ENCODE measurements around the gene AP2A2. TPM values are rescaled to one million over a fixed set of nuclear protein-coding genes. Genes with fewer than 3 reads are reported as not detected.

The AP2A2 gene
- total RNA-seq, 2 donors from 2014 or later = 79.4 to 97.7 TPM

DNA sequence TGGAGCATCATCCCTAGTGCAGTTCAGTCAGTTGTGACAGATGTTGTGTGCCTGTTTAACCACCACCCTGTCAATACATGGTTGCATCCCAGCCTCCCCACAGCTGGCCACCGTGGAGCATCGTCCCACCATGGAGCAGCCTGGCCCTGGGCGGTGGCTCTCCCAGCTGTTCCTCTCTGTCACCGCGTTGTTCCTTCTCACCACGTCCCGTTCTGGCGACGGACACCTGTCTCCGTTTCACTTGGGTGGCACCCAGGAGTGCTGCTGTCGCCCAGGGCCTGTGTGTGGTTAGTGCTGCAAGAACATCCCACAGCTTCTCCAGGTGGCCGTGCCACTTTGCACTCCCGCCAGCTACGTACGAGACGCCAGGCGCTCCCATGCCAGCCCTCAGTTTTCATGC is 84.3 kb downstream of the AP2A2 start:
- Mint-ChIP-seq H3K9me3 (no peaks in the 10 kb centered on the region), H3K36me3 (ENCODE audit: low read depth) (peaks cover 43% of the 10 kb centered on the region), H3K4me3 (no peak overlapping the region), H3K27ac (no peak overlapping the region), H3K4me1 (no peaks in the 10 kb centered on the region), H3K27me3 (ENCODE audit: insufficient read depth) (no peaks in the 10 kb centered on the region)
- Histone ChIP-seq H3K36me3 (ENCODE audit: control insufficient read depth, insufficient read depth, low read length) (peaks cover 38% of the 10 kb centered on the region), H3K27ac (ENCODE audit: low read depth, low read length) (no peak overlapping the region), H3K9me3 (ENCODE audit: control insufficient read depth, low read length) (no peaks in the 10 kb centered on the region), H3K4me3 (ENCODE audit: low read length) (no peak overlapping the region), H3K4me1 (ENCODE audit: control insufficient read depth, insufficient read depth, low read length) (no peaks in the 10 kb centered on the region), H3K27me3 (ENCODE audit: control insufficient read depth, insufficient read depth, low read length, poor library complexity, severe bottlenecking) (no peaks in the 10 kb centered on the region), H3K9ac (ENCODE audit: extremely low read depth, low read length, poor library complexity, severe bottlenecking) (no peak overlapping the region)
- no peak for DNase-seq
- TF ChIP-seq, protein P1, sequence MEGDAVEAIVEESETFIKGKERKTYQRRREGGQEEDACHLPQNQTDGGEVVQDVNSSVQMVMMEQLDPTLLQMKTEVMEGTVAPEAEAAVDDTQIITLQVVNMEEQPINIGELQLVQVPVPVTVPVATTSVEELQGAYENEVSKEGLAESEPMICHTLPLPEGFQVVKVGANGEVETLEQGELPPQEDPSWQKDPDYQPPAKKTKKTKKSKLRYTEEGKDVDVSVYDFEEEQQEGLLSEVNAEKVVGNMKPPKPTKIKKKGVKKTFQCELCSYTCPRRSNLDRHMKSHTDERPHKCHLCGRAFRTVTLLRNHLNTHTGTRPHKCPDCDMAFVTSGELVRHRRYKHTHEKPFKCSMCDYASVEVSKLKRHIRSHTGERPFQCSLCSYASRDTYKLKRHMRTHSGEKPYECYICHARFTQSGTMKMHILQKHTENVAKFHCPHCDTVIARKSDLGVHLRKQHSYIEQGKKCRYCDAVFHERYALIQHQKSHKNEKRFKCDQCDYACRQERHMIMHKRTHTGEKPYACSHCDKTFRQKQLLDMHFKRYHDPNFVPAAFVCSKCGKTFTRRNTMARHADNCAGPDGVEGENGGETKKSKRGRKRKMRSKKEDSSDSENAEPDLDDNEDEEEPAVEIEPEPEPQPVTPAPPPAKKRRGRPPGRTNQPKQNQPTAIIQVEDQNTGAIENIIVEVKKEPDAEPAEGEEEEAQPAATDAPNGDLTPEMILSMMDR (conservative IDR thresholded peaks at IDR 0.05) = no peak
- WGBS, 2 experiments (ENCODE audit: insufficient coverage in 1 of 2, insufficient read length in 1 of 2) = 96 to 100% methylated on average over 17 of the region's 17 CpGs

DNA sequence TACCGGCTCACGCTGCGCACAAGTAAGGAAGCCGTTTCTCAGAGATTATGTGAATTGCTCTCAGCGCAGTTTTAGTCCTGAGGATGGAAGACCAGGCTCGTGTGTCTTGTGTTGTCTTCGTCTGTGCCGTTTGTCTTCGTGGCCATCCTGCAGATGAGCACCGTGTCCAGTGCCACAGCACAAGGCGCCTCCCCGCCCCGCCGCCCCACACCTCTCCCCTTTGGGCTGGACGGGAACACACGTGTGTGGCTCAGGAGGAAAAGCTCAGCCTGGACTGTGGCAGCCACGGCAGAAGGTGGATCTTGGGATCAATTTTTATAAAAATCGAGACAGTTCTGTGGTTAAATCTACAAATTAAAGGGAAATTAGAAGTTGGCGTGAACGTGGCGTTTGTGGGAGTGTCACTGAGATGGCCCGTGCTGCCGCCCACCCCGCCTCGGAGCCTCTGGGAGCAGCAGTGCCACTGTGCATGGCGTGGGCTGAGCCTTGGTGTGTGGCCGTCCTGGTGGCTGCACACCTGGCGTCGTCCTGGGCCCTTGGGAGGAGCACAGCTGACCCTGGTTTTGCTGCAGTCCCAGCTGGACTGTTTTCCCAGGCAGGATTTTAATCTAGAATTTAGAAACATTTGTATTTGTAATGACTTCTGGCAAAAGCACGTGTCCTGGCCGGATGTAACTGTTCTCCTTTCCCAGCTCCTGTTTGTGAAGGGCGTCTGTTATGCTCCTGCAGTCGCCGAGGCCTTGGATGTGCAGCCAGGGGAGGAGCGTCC is 85.1 kb downstream of the AP2A2 start:
- TF ChIP-seq, protein P1 (conservative IDR thresholded peaks at IDR 0.05) = no peak
- peaks cover 36% of the 10 kb centered on the region for H3K36me3 Mint-ChIP-seq (ENCODE audit: low read depth)
- H3K27me3 ChIP-seq (ENCODE audit: control insufficient read depth, insufficient read depth, low read length, poor library complexity, severe bottlenecking) = no peaks in the 10 kb centered on the region
- no peaks in the 10 kb centered on the region for H3K4me1 ChIP-seq (ENCODE audit: control insufficient read depth, insufficient read depth, low read length)
- H3K4me3 Mint-ChIP-seq = no peak overlapping the region
- H3K27ac ChIP-seq (ENCODE audit: low read depth, low read length) = no peak overlapping the region
- 92 to 93% methylated on average over 32 to 35 of the region's 35 CpGs for WGBS, 2 experiments (ENCODE audit: insufficient coverage in 1 of 2, insufficient read length in 1 of 2)
- no peaks in the 10 kb centered on the region for H3K9me3 ChIP-seq (ENCODE audit: control insufficient read depth, low read length)
- DNase-seq = no peak
- H3K9me3 Mint-ChIP-seq = no peaks in the 10 kb centered on the region
- H3K4me3 ChIP-seq (ENCODE audit: low read length) = no peak overlapping the region
- H3K36me3 ChIP-seq (ENCODE audit: control insufficient read depth, insufficient read depth, low read length) = peaks cover 31% of the 10 kb centered on the region
- no peaks in the 10 kb centered on the region for H3K4me1 Mint-ChIP-seq
- H3K9ac ChIP-seq (ENCODE audit: extremely low read depth, low read length, poor library complexity, severe bottlenecking) = no peak overlapping the region
- H3K27me3 Mint-ChIP-seq (ENCODE audit: insufficient read depth) = no peaks in the 10 kb centered on the region
- H3K27ac Mint-ChIP-seq = no peak overlapping the region

DNA sequence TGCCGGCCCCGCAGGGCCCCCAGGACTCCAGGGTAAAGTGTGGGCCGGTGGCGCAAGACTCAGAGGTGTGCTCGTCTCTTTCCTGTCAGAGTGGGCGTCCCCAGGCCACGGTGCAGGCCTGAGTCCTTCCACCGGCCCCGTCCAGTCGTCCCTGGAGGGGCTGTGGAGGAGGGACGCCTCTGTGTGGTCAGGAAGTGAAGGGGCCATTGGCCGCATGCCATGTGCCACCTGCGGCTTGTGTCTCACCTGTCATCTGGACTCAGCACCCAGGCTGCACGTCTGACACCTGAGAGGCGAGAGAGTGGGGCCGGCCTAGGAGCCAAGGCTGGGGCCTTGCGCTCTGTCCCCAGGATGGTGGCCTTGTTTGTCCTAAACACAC is 85.6 kb downstream of the AP2A2 start:
- Histone ChIP-seq H3K4me1 (ENCODE audit: control insufficient read depth, insufficient read depth, low read length) (no peaks in the 10 kb centered on the region), H3K4me3 (ENCODE audit: low read length) (no peak overlapping the region), H3K27me3 (ENCODE audit: control insufficient read depth, insufficient read depth, low read length, poor library complexity, severe bottlenecking) (no peaks in the 10 kb centered on the region), H3K9me3 (ENCODE audit: control insufficient read depth, low read length) (no peaks in the 10 kb centered on the region), H3K9ac (ENCODE audit: extremely low read depth, low read length, poor library complexity, severe bottlenecking) (no peak overlapping the region), H3K36me3 (ENCODE audit: control insufficient read depth, insufficient read depth, low read length) (peaks cover 29% of the 10 kb centered on the region), H3K27ac (ENCODE audit: low read depth, low read length) (no peak overlapping the region)
- DNase-seq = no peak
- Mint-ChIP-seq H3K4me3 (no peak overlapping the region), H3K9me3 (peaks cover under 1% of the 10 kb centered on the region), H3K27me3 (ENCODE audit: insufficient read depth) (no peaks in the 10 kb centered on the region), H3K4me1 (no peaks in the 10 kb centered on the region), H3K27ac (no peak overlapping the region), H3K36me3 (ENCODE audit: low read depth) (peaks cover 30% of the 10 kb centered on the region)
- TF ChIP-seq, protein P1 (conservative IDR thresholded peaks at IDR 0.05) = no peak
- 95 to 96% methylated on average over 8 to 17 of the region's 17 CpGs for WGBS, 2 experiments (ENCODE audit: insufficient coverage in 1 of 2, insufficient read length in 1 of 2)
